Measurements from ENCODE around the gene TMEM183A.

- TF ChIP-seq EZH2 (IDR thresholded peaks at IDR 0.05): no peak
- no peak for TF ChIP-seq POLR2AphosphoS5 (IDR thresholded peaks at IDR 0.05; ENCODE audit: borderline replicate concordance, low read depth, low read length)
Measured at GRCh38 chr1:203049077-203049476, 41.9 kb downstream of the TMEM183A start.

Measured in SK-N-MC (cell line).